ENCODE data around the gene EXOG. TPM values are rescaled to one million over a fixed set of nuclear protein-coding genes. Genes with fewer than 3 reads are reported as not detected.
"Not testable (repeated sequence)": the region's sequence is repeated elsewhere in the genome, so short reads cannot be mapped to it uniquely, and the experiment has no call there.

EXOG gene
- total RNA-seq, 2 donors from 2014 or later, result 6.4 to 12.4 TPM

- no peak overlapping the region for H3K27ac ChIP-seq
- 93% methylated on average over 10 of the region's 10 CpGs for WGBS
- DNase-seq (ENCODE audit: low spot score), result no peak
- no peaks in the 10 kb centered on the region for H3K9me3 ChIP-seq
- TF ChIP-seq POLR2A (IDR thresholded peaks at IDR 0.05) (no peak), CTCF (IDR thresholded peaks at IDR 0.05) (no peak), POLR2AphosphoS5 (IDR thresholded peaks at IDR 0.05) (no peak)
- H3K4me1 ChIP-seq (replicated peaks), result no peaks in the 10 kb centered on the region
- intact Hi-C loops (cut with DNase I), result no loop called here
- H3K27me3 ChIP-seq (replicated peaks; ENCODE audit: insufficient read depth), result no peaks in the 10 kb centered on the region
- no peak overlapping the region for H3K4me3 ChIP-seq
- H3K36me3 ChIP-seq, result no peaks in the 10 kb centered on the region
Measured at GRCh38 chr3:38563886-38564270, 67.7 kb downstream of the EXOG start.

GRCh38 chr3:38564631-38565338 lies 68.6 kb downstream of the EXOG start:
- no peak for DNase-seq (ENCODE audit: low spot score)

GRCh38 chr3:38565339-38566214 lies 69.4 kb downstream of the EXOG start:
- no peak for TF ChIP-seq CTCF (IDR thresholded peaks at IDR 0.05)
- TF ChIP-seq POLR2AphosphoS5 (IDR thresholded peaks at IDR 0.05), result no peak
- no peak for TF ChIP-seq POLR2A (IDR thresholded peaks at IDR 0.05)
- Histone ChIP-seq H3K27ac (no peak overlapping the region), H3K9me3 (no peaks in the 10 kb centered on the region), H3K4me3 (no peak overlapping the region), H3K36me3 (no peaks in the 10 kb centered on the region), H3K27me3 (replicated peaks; ENCODE audit: insufficient read depth) (no peaks in the 10 kb centered on the region), H3K4me1 (replicated peaks) (no peaks in the 10 kb centered on the region)
- DNase-seq (ENCODE audit: low spot score), result no peak
- intact Hi-C loops (cut with DNase I), result no loop called here
- 87% methylated on average over 13 of the region's 13 CpGs for WGBS

More at GRCh38 chr3:38564631-38565338, 68.6 kb downstream of the EXOG start:
- H3K27ac ChIP-seq, result no peak overlapping the region
- intact Hi-C loops (cut with DNase I), result no loop called here
- H3K9me3 ChIP-seq, result no peaks in the 10 kb centered on the region
- H3K4me1 ChIP-seq (replicated peaks), result no peaks in the 10 kb centered on the region
- H3K4me3 ChIP-seq, result no peak overlapping the region
- TF ChIP-seq POLR2A (IDR thresholded peaks at IDR 0.05) (no peak), POLR2AphosphoS5 (IDR thresholded peaks at IDR 0.05) (no peak), CTCF (IDR thresholded peaks at IDR 0.05) (no peak)
- H3K27me3 ChIP-seq (replicated peaks; ENCODE audit: insufficient read depth), result no peaks in the 10 kb centered on the region
- 100% methylated on average over 6 of the region's 6 CpGs for WGBS
- H3K36me3 ChIP-seq, result no peaks in the 10 kb centered on the region

- no peaks in the 10 kb centered on the region for H3K27me3 ChIP-seq (replicated peaks; ENCODE audit: insufficient read depth)
- no peak overlapping the region for H3K27ac ChIP-seq
- no peaks in the 10 kb centered on the region for H3K36me3 ChIP-seq
- no peak for TF ChIP-seq POLR2A (IDR thresholded peaks at IDR 0.05)
- no peak for TF ChIP-seq CTCF (IDR thresholded peaks at IDR 0.05)
- TF ChIP-seq POLR2AphosphoS5 (IDR thresholded peaks at IDR 0.05), result no peak
- no peaks in the 10 kb centered on the region for H3K9me3 ChIP-seq
- 96% methylated on average over 13 of the region's 13 CpGs for WGBS
- intact Hi-C loops (cut with DNase I), result no loop called here
- no peak for DNase-seq (ENCODE audit: low spot score)
- no peaks in the 10 kb centered on the region for H3K4me1 ChIP-seq (replicated peaks)
- H3K4me3 ChIP-seq, result no peak overlapping the region
Measured at GRCh38 chr3:38566215-38566528, 70.0 kb downstream of the EXOG start.

- intact Hi-C loops (cut with DNase I); DNase-seq (ENCODE audit: low spot score); H3K27me3 ChIP-seq (replicated peaks; ENCODE audit: insufficient read depth); H3K27ac ChIP-seq; H3K4me1 ChIP-seq (replicated peaks); H3K4me3 ChIP-seq; H3K36me3 ChIP-seq; H3K9me3 ChIP-seq: not testable (repeated sequence)
- WGBS, result 82% methylated on average over 7 of the region's 7 CpGs
Measured at GRCh38 chr3:38566794-38567193, 70.7 kb downstream of the EXOG start.

All from prostate gland (tissue), 2 donors.